ENCODE data around the gene RILPL1.
"Not testable (repeated sequence)": the region's sequence is repeated elsewhere in the genome, so short reads cannot be mapped to it uniquely, and the experiment has no call there.

The RILPL1 gene

DNA sequence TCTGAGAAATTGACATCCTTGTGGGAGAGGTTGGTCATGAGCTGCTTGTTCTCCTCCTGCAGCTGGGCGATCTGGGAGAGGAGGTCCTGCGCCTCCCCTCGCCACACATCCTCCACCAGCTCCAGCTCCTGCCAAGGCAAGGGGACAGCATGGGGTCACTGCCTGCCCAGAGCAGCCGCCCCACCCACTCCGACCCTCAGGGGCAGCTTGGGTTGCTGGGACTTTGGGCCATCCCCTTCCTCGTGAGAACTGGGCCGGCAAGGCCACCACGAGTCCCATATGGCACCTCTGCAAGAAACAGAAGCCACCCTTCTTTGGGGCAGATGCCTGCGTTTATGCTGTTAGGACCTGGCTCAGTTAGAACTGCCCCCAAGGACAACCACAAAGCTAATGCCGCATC is 10.0 kb downstream of the RILPL1 start:
- no peak for DNase-seq (ENCODE audit: low read depth in 1 of 2, low spot score in 1 of 2)
- in situ Hi-C loops (cut with HindIII; ENCODE audit: low pct_unique_long_range_greater_than_20kb, low sequenced_read_pairs) = no loop called here
- TF ChIP-seq JUND (IDR thresholded peaks at IDR 0.05; ENCODE audit: low read depth) = no peak

DNA sequence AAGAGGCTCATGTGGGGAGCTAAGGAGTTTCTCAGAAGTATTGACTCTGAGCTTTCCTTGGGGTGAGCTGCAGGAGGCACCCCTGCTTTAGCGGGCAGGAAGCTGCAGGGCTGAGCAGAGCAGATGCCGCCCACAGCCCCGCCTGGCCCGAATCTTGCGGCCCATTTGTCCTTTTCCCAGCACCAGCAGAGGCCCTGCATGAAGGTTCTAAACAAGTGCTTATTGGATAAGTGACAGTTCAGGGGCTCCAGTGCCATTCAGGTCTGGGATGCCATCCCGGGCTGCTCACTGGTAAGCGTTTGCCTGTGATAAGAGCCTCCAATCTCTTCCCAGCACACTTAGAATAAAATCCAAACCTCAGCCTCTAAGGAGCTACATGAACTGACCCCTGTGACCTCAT is 11.4 kb downstream of the RILPL1 start:
- in situ Hi-C loops (cut with HindIII; ENCODE audit: low pct_unique_long_range_greater_than_20kb, low sequenced_read_pairs) = no loop called here
- DNase-seq (ENCODE audit: low read depth in 1 of 2, low spot score in 1 of 2) = no peak
- no peak for TF ChIP-seq JUND (IDR thresholded peaks at IDR 0.05; ENCODE audit: low read depth)

DNA sequence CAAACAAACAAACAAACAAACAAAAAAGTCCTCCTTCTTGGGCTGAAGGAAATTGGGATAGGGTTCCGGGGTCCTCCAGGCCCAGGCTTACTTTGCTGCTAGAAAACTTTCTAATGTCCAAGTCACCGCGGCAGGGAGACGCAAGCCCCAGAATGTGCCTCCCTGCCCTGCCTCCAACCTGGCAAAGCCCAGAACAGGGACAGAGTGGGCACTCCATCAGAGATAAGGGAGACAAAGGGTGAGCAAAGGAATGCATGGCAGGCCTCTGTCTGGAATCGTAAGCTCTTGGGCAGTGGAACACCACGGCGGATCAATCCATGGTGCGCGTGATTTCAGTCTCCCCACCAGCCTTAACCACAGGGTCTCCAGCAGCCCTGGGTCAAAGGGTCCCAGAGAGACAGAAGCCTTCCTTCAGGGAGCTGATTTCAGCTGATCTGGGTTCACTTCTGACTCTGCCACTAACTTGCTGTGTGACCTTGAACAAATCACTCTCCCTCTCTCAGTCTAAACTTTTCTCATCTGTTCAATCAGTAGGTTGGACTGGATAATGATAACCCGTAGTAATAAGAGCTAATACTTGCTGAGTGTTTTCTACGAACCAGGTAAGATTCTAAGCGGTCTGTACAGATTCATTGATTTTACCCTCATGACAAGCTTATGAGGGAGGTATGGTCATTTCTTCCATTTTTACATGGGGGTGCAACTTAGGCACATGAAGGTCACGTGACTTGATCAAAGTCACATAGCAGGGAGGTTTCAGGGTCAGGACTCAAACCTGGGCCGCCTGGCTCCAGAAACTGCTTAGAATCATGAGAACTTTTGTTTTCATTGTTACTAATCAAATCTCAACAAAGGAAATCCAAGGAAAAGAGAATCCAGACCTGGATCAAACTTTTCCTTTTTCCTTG is 12.7 kb downstream of the RILPL1 start:
- TF ChIP-seq JUND (IDR thresholded peaks at IDR 0.05; ENCODE audit: low read depth) = no peak
- DNase-seq (ENCODE audit: low read depth in 1 of 2, low spot score in 1 of 2) = no peak
- in situ Hi-C loops (cut with HindIII; ENCODE audit: low pct_unique_long_range_greater_than_20kb, low sequenced_read_pairs) = no loop called here

DNA sequence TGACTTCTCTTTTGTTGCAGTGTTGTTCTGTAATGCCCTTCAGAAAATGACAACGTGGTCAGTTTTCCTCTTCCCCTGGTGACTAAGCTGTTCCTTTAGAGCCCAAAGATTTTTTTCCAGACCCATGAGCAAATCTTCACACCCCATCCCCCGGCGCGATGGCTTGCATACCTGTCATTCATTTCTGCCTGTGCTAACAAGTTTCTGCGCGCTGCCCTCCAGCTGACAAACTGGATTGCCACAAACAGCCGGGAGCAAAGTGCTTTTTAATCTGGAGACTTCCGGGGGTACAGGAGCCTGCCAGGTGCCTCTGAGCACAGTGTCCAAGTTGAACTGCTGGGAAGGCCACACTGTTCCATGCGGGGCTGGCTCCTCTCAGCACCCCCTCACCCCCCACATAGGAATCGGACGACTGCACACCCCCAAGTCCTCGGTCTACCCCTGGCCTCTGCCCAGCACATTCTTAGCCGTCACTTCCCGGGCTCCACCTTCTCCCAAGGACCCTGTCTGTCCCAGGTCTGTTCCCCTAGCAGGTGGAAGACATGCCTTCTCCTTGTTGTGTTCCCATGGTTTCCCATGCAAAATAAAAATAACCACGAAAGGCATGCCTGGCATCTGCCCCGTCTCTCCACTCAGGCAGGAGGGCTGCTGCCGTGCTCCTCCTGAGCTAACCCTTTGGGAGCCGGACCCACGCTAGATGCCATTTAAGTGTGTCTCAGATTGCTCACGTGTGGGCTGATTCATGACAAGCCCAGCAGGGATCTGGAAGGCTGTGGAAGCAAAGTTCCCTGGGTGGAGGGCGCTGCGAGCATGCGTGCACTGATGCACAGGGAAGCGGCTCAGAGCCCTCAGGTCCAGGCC is 14.1 kb downstream of the RILPL1 start:
- peak; percentile 88 to 97 for DNase-seq (ENCODE audit: low read depth in 1 of 2, low spot score in 1 of 2)
- no peak; the same call in 1 of the 2 replicates for TF ChIP-seq JUND (IDR thresholded peaks at IDR 0.05; ENCODE audit: low read depth)
- in situ Hi-C loops (cut with HindIII; ENCODE audit: low pct_unique_long_range_greater_than_20kb, low sequenced_read_pairs) = no loop called here

DNA sequence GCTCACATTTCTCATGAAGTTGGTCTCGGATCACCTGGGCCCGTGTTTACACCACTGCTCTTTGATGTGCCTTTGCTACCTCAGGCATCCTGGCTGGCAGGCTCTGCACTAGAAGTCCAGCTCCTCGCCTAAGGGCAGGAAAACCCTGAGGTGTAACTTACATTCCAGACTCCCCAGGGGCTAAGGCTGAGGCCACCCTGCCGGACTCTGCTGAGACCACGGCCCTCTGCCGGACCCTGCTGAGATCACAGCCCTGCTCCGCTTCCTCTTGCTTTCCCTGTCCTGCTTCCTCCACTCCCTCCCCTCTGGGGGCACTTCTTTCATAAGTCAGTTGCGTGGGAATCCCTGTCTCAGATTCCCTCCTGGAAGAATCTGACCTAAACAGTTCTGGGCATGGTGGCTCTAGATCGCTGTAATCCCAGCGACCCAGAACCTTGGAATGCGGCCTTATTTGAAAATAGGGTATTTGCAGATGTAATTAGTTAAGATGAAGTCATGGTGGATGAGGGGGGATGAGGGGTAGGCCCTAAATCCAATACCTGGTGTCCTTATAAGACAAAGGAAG is 17.2 kb downstream of the RILPL1 start:
- TF ChIP-seq JUND (IDR thresholded peaks at IDR 0.05; ENCODE audit: low read depth) = no peak
- peak in 1 of 2 experiments; percentile 49 for DNase-seq (ENCODE audit: low read depth in 1 of 2, low spot score in 1 of 2)
- in situ Hi-C loops (cut with HindIII; ENCODE audit: low pct_unique_long_range_greater_than_20kb, low sequenced_read_pairs) = no loop called here

DNA sequence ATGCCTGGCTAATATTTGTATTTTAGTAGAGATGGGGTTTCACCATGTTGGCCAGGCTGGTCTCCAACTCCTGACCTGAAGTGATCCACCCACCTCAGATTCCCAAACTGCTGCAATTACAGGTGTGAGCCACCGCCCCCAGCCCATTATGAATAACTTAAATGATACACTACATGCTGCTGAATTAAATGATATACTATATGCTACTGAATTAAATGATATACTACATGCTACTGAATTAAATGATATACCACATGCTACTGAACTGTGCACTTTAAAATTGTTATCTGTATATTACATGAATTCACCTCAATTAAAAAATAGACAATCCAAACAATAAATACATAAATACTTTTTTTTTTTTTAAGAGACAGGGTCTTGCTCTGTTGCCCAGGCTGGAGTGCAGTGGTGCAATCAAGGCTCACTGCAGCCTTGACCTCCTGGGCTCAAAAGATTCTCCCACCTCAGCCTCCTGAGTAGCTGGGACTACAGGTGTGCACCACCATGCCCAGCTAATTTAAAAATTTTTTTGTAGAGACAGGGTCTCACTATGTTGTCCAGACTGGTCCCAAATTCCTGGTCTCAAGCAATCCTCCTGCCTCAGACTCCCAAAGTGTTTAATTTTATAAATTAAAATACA is 18.8 kb downstream of the RILPL1 start:
- in situ Hi-C loops (cut with HindIII; ENCODE audit: low pct_unique_long_range_greater_than_20kb, low sequenced_read_pairs) = not testable (repeated sequence)

DNA sequence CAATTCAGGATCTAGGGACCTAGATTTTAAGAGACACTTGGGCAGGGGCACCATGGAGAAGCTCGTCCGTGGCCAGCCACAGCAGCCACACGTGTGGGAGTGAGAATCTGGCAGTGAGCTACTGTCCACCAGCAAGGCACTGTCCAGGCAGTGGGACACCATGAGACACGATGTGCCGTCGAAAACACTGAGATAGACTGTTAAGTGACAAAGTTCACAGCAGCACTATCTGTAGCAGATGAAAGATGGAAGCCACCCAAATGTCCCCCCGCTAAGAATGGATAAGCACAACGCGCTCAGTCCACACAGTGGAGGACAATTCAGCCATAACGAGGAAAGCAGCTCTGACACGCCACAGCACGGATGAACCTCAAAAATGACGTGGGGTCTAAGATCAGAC is 19.7 kb downstream of the RILPL1 start:
- no peak for DNase-seq (ENCODE audit: low read depth in 1 of 2, low spot score in 1 of 2)
- no peak for TF ChIP-seq JUND (IDR thresholded peaks at IDR 0.05; ENCODE audit: low read depth)
- in situ Hi-C loops (cut with HindIII; ENCODE audit: low pct_unique_long_range_greater_than_20kb, low sequenced_read_pairs) = no loop called here

More for the DNA sequence above, 18.8 kb downstream of the RILPL1 start:
- DNase-seq (ENCODE audit: low read depth in 1 of 2, low spot score in 1 of 2) = not testable (repeated sequence)

DNA sequence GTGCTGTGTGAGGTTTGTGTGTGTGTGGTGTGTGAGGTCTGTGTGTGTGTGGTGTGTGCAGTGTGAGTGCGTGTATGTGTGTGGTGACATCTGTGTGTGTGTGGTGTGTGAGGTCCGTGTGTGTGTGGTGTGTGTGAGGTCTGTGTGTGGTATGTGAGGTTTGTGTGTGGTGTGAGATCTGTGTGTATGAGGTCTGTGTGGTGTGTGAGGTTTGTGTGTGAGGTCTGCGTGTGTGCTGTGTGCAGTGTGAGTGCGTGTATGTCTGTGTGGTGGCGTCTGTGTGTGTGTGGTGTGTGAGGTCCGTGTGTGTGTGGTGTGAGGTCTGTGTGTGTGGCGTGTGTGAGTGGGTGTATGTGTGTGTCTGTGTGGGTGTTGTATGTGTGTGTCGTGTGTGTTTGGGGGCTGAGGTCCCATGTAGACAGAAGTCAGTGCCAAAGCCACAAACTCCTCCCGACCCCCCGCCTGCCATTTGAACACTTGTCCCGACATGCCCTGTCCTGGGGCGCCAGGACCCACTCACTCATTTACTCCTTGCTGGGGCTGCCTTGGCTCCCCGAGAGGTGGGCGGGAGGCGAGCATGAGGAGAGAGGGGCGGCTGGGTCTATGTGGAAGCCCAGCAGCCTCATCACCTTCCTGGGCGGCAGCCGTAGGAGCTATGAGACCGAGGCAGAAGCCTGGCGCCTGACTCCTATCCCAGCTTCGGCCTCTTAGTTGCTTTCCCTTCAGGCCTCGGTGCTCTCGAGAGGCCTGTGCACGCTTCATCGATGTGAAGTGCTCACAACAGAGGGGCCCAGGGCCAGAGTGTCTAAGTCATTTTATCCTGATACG is 20.5 kb downstream of the RILPL1 start:
- no peak for TF ChIP-seq JUND (IDR thresholded peaks at IDR 0.05; ENCODE audit: low read depth)
- in situ Hi-C loops (cut with HindIII; ENCODE audit: low pct_unique_long_range_greater_than_20kb, low sequenced_read_pairs) = no loop called here
- DNase-seq (ENCODE audit: low read depth in 1 of 2, low spot score in 1 of 2) = no peak

DNA sequence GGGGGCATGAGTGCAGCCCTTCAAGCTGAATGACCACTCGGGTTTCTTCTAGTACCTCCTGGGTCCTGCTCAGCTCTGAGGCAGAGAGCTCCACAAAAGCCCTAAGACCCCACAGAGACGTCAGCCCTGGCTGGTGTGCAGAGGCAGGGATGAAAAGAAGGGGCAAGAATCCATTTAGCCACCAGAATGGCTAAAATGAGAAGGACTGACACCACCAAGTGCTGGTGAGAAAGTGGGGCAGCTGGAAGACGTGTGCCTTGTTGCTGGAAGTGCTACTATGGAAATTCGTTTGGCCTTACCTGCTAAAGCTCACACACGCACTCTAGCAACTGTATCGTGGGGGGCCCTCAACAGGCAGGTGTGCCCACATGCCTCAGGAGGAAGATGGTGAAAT is 26.7 kb downstream of the RILPL1 start:
- in situ Hi-C loops (cut with HindIII; ENCODE audit: low pct_unique_long_range_greater_than_20kb, low sequenced_read_pairs) = no loop called here
- no peak for TF ChIP-seq JUND (IDR thresholded peaks at IDR 0.05; ENCODE audit: low read depth)

DNA sequence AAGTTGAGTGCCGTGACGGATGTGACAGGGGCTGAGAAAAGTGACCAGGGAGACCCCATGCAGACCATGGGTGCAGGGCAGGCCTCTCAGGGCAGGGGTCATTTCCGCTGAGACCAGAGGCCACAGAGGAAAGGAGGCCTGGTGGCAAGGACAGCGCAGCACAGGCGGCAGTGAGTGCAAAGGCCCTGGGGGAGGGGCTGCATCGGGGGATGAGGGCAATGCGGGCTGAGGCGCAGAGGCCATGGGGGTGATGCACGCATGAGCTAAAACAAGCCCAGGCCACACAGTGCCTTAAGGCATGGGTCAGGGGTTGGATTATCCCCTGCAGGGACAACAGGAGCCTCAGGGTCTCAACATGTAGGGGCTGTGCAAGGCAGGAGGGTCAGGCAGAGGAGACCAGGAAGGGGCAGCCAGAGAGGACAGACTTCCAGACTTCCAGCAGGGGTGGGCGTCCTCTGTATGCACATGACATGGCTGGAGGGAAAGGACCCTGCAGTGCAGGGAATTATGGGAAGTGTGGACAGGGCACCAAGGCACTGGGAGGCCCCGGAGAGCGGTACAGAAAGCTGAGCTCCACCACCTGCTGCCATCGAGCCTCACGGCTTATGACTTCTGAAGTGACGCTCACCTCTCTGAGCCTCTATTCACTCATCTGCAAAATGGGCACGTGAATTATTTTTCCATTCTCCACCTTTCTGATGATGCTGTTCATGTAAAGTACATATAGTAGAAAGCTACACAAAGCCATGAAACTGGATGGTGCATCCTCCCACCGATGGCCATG is 27.3 kb downstream of the RILPL1 start:
- no peak for TF ChIP-seq JUND (IDR thresholded peaks at IDR 0.05; ENCODE audit: low read depth)
- no peak for DNase-seq (ENCODE audit: low read depth in 1 of 2, low spot score in 1 of 2)
- in situ Hi-C loops (cut with HindIII; ENCODE audit: low pct_unique_long_range_greater_than_20kb, low sequenced_read_pairs) = no loop called here

More for the DNA sequence above, 26.7 kb downstream of the RILPL1 start:
- DNase-seq (ENCODE audit: low read depth in 1 of 2, low spot score in 1 of 2) = no peak

DNA sequence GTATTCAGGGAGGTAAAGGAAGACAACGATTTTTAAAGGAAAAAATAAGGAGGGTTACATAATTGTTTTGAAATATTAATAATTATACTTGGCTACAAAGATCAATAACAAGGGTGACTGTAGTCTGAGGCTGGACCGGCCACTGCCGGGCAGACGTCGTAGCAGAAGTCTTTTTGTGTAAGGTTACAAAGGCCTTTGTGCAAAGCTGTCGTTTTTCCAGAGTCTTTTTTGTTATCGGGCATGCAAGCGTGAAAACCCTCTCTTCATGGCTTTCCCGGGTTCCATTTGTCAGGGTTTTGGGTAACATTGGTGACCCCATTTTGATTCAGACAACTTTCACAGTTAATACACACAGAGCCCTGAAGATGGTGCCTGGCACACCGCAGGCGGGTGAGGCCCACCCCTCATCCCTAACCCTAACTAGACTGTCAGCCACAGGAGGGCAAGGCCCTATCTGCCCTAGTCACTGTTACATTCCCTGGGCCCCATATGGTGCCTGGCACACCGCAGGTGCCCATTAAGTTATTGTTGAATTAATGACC is 31.3 kb downstream of the RILPL1 start:
- TF ChIP-seq JUND (IDR thresholded peaks at IDR 0.05; ENCODE audit: low read depth) = no peak
- in situ Hi-C loops (cut with HindIII; ENCODE audit: low pct_unique_long_range_greater_than_20kb, low sequenced_read_pairs) = no loop called here
- no peak for DNase-seq (ENCODE audit: low read depth in 1 of 2, low spot score in 1 of 2)
